HCT116 (cell line): Measurements from ENCODE around the gene GALT. TPM values are rescaled to one million over a fixed set of nuclear protein-coding genes. Genes with fewer than 3 reads are reported as not detected.

Source experiments
- ATAC-seq: fragments of 200-7000 bp; cut with Tn5 transposase; 2 replicates; pipeline ENCODE4 v1.9.1; 2020; ENCODE audit warnings: mild to moderate bottlenecking, moderate library complexity
- BruUV-seq: library from RNA; stranded (reverse); fragments of 400-500 nt; replicated peaks from 2 replicates; lab custom pipeline; 2021; lab: Mats Ljungman, UMichigan
- CTCF ChIA-PET: fragments of 300-600 bp; sonication (Branson Sonifier 250); formaldehyde crosslinking; loops from one replicate; lab custom pipeline; 2021; ENCODE audit warnings: antibody characterized with exemption; lab: Charles Lee
- POLR2A ChIA-PET: fragments of 300-600, 350-600 bp; sonication (Branson Sonifier 250); formaldehyde crosslinking; loops from one replicate; lab custom pipeline; 2021; ENCODE audit warnings: antibody characterized with exemption; lab: Charles Lee
- RAD21 ChIA-PET, 2 experiments: fragments of 300-600 bp; sonication (Branson Sonifier 250); formaldehyde crosslinking; loops; one replicate each; lab custom pipeline; 2023; ENCODE audit warnings: low total read pairs in 2 of 2; ENCODE audit not compliant: uncharacterized antibody in 2 of 2, unreplicated experiment in 2 of 2, low non-redundant PET in 1 of 2; lab: Charles Lee
- DNase-seq: peaks from one replicate; pipeline ENCODE4 v3.0.0-alpha.2; 2010; ENCODE audit warnings: low read depth, low spot score
- H2AFZ ChIP-seq: fragments of 200-600 bp; shearing (Covaris generic), sonication (generic); 2 replicates; pipeline ENCODE4 v1.6.1; 2017; ENCODE audit warnings: low read depth, mixed run types, mixed read lengths, antibody characterized with exemption, low read length; ENCODE audit not compliant: poor library complexity, severe bottlenecking
- H3K27ac ChIP-seq: 2 replicates; pipeline ENCODE4 v1.5.1; 2012; ENCODE audit warnings: low read depth, low read length
- H3K27me3 ChIP-seq: fragments of 200-600 bp; sonication (generic); 2 replicates; pipeline ENCODE4 v1.6.1; 2016; ENCODE audit warnings: mixed run types, low read length, mixed read lengths; ENCODE audit not compliant: insufficient read depth
- H3K36me3 ChIP-seq, 2 experiments: fragments of 200-500 bp in 1 of 2; fragments of 200-600 bp in 1 of 2; sonication (Bioruptor generic) in 1 of 2; sonication (generic) in 1 of 2; 2 replicates each; pipeline versions ENCODE4 v1.5.1 to v1.6.1; 2014 to 2016; ENCODE audit warnings: low read length in 2 of 2, inconsistent platforms in 1 of 2, mixed read lengths in 1 of 2, mixed run types in 1 of 2; ENCODE audit not compliant: insufficient read depth in 2 of 2, control insufficient read depth in 1 of 2
- H3K4me1 ChIP-seq, 2 experiments: fragments of 200-600 bp in 1 of 2; sonication (generic) in 1 of 2; 2 replicates each; pipeline versions ENCODE4 v1.5.1 to v1.6.1; 2012 to 2017; ENCODE audit warnings: low read length in 2 of 2, inconsistent platforms in 1 of 2, mild to moderate bottlenecking in 1 of 2, mixed read lengths in 1 of 2, mixed run types in 1 of 2, moderate library complexity in 1 of 2; ENCODE audit not compliant: insufficient read depth in 2 of 2, control insufficient read depth in 1 of 2
- H3K4me2 ChIP-seq: fragments of 200-600 bp; sonication (generic); 2 replicates; pipeline ENCODE4 v1.6.1; 2017; ENCODE audit warnings: mixed run types, low read length, mixed read lengths
- H3K4me3 ChIP-seq, 2 experiments: fragments of 200-600 bp in 1 of 2; sonication (generic) in 1 of 2; replicated peaks in 1 of 2; 2 replicates each; pipeline ENCODE4 v1.5.1; 2011 to 2016; ENCODE audit warnings: low read length in 2 of 2, control low read depth in 1 of 2, low read depth in 1 of 2, mild to moderate bottlenecking in 1 of 2, mixed read lengths in 1 of 2, mixed run types in 1 of 2
- H3K79me2 ChIP-seq: fragments of 200-600 bp; sonication (generic); 2 replicates; pipeline ENCODE4 v1.6.1; 2017; ENCODE audit warnings: mild to moderate bottlenecking, mixed run types, low read length, moderate library complexity, mixed read lengths; ENCODE audit not compliant: insufficient read depth
- H3K9ac ChIP-seq: fragments of 200-600 bp; sonication (generic); 2 replicates; pipeline ENCODE4 v1.6.1; 2016; ENCODE audit warnings: low read length, mixed read lengths
- H3K9me2 ChIP-seq: fragments of 200-600 bp; sonication (generic), shearing (Covaris generic); 2 replicates; pipeline ENCODE4 v1.6.1; 2017; ENCODE audit warnings: mixed run types, mild to moderate bottlenecking, moderate library complexity; ENCODE audit not compliant: insufficient read depth
- H3K9me3 ChIP-seq, 2 experiments: fragments of 200-500 bp in 1 of 2; fragments of 200-600 bp in 1 of 2; sonication (Bioruptor generic) in 1 of 2; sonication (generic) in 1 of 2; 2 replicates each; pipeline ENCODE4 v1.6.1; 2014 to 2017; ENCODE audit warnings: low read length in 2 of 2, mixed read lengths in 2 of 2, inconsistent platforms in 1 of 2, low read depth in 1 of 2, mild to moderate bottlenecking in 1 of 2, mixed run types in 1 of 2, moderate library complexity in 1 of 2; ENCODE audit not compliant: control insufficient read depth in 1 of 2, insufficient read depth in 1 of 2
- H4K20me1 ChIP-seq: fragments of 200-600 bp; sonication (generic), shearing (Covaris generic); 2 replicates; pipeline ENCODE4 v1.6.1; 2017; ENCODE audit warnings: mixed run types, mild to moderate bottlenecking, moderate library complexity; ENCODE audit not compliant: insufficient read depth
- ELF1 ChIP-seq: IDR thresholded peaks from 2 replicates; pipeline ENCODE4 v1.6.1; 2012; ENCODE audit warnings: low read depth, borderline replicate concordance
- EZH2 ChIP-seq: fragments of 200-600 bp; sonication (generic); IDR thresholded peaks from 2 replicates; pipeline ENCODE4 v1.6.1; 2017; ENCODE audit warnings: antibody characterized with exemption, mixed run types
- JUND ChIP-seq: IDR thresholded peaks from 2 replicates; pipeline ENCODE4 v1.6.1; 2012
- POLR2AphosphoS5 ChIP-seq: IDR thresholded peaks from 2 replicates; pipeline ENCODE4 v1.6.1; 2011; ENCODE audit warnings: mild to moderate bottlenecking, low read depth, low read length, moderate library complexity
- RAD21 ChIP-seq: IDR thresholded peaks from 2 replicates; pipeline ENCODE4 v1.6.1; 2012; ENCODE audit warnings: low read depth, mild to moderate bottlenecking
- SP1 ChIP-seq: IDR thresholded peaks from 2 replicates; pipeline ENCODE4 v1.6.1; 2012; ENCODE audit warnings: low read depth
- TCF7L2 ChIP-seq: IDR thresholded peaks from 2 replicates; pipeline ENCODE4 v1.7.0; 2011; ENCODE audit warnings: borderline replicate concordance, inconsistent platforms; ENCODE audit not compliant: insufficient read depth, insufficient read length; ENCODE audit errors: extremely low read depth
- ZBTB33 ChIP-seq: IDR thresholded peaks from 2 replicates; pipeline ENCODE4 v1.6.1; 2011; ENCODE audit warnings: mild to moderate bottlenecking, low read length, moderate library complexity; ENCODE audit not compliant: insufficient replicate concordance; ENCODE audit errors: extremely low read depth
- ZNF274 ChIP-seq: fragments of 200-500 bp; sonication (Bioruptor generic); IDR thresholded peaks from 2 replicates; pipeline ENCODE4 v1.6.1; 2014; ENCODE audit warnings: mild to moderate bottlenecking, low read depth, low read length, inconsistent platforms
- intact Hi-C: fragments of 100-400 bp; cut with micrococcal nuclease; formaldehyde crosslinking; loops from 2 replicates; pipeline ENCODE4 v1.10.0; 2022
- total RNA-seq: library from RNA; stranded (reverse); gene quantifications from one replicate; pipeline ENCODE4 v1.2.1, GENCODE V29; 2021; ENCODE audit not compliant: unreplicated experiment
- TF ChIP-seq, protein P1 (sequence below): IDR thresholded peaks from 2 replicates; pipeline ENCODE4 v1.6.1; 2012

GALT gene
- total RNA-seq, 1 experiment from 2014 or later: 28.2 TPM

DNA sequence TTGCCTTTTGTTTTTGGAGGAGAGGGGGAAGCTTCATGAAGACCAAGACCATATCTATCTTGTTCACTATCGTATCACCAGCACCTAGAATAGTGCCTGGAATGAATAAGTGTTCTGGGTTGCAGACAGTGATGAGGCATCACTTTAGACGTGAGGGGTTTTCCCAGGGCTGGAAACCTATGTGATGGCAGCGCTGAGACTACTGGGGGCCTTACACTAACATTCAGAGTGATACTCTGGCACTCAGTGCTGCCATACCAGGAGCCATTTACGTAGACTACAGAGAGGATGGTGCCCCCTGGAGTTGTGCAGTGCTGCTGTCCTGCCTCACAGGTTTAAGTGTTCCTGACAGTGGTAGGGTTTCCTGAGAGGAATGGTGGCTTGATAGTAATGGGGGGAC is 37.7 kb downstream of the GALT start:
- no peaks in the 10 kb centered on the region for H3K9me3 ChIP-seq
- H3K36me3 ChIP-seq: no peaks in the 10 kb centered on the region
- H3K9ac ChIP-seq: no peak overlapping the region
- RAD21 ChIA-PET: no interaction called here
- CTCF ChIA-PET: interaction anchor here (1.4 kb wide), 1 partner anchor 15 kb away, joined by 3 read pairs; no protein-coding TSS in a partner anchor
- H3K4me3 ChIP-seq: no peak overlapping the region
- intact Hi-C loops: no loop called here
- no peaks in the 10 kb centered on the region for H3K4me1 ChIP-seq
- no peak overlapping the region for H3K4me2 ChIP-seq
- DNase-seq (no peak), ATAC-seq (no peak)
- BruUV-seq: no TSS peak
- TF ChIP-seq POLR2AphosphoS5 (no peak), EZH2 (no peak), ELF1 (no peak), SP1 (no peak), RAD21 (no peak), JUND (no peak), ZBTB33 (no peak), ZNF274 (no peak), TCF7L2 (no peak)
- TF ChIP-seq, protein P1, sequence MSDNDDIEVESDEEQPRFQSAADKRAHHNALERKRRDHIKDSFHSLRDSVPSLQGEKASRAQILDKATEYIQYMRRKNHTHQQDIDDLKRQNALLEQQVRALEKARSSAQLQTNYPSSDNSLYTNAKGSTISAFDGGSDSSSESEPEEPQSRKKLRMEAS: no peak
- no peaks in the 10 kb centered on the region for H3K79me2 ChIP-seq
- POLR2A ChIA-PET: no interaction called here
- no peaks in the 10 kb centered on the region for H3K27me3 ChIP-seq
- no peak overlapping the region for H2AFZ ChIP-seq
- no peak overlapping the region for H3K27ac ChIP-seq
- no peaks in the 10 kb centered on the region for H4K20me1 ChIP-seq
- no peaks in the 10 kb centered on the region for H3K9me2 ChIP-seq
